Colonic mucosa (tissue), 4 donors: ENCODE results near the gene PARD3B. TPM values are rescaled to one million over a fixed set of nuclear protein-coding genes. Genes with fewer than 3 reads are reported as not detected.

Experiments used
- DNase-seq: peaks from one replicate; pipeline ENCODE4 v3.0.0-alpha.2; 2020
- H3K27ac ChIP-seq: fragments of 200-600 bp; one replicate; pipeline ENCODE4 v1.8.0; 2021
- H3K27me3 ChIP-seq: fragments of 200-600 bp; one replicate; pipeline ENCODE4 v1.8.0; 2021
- H3K36me3 ChIP-seq: fragments of 200-600 bp; one replicate; pipeline ENCODE4 v1.8.0; 2021
- H3K4me1 ChIP-seq: fragments of 200-600 bp; one replicate; pipeline ENCODE4 v1.8.0; 2021; ENCODE audit warnings: mild to moderate bottlenecking
- H3K4me3 ChIP-seq: fragments of 200-600 bp; one replicate; pipeline ENCODE4 v1.8.0; 2021
- H3K9ac ChIP-seq, 2 donors: one replicate each; pipeline ENCODE4 v1.7.0; 2013; ENCODE audit warnings: control low read depth in 2 of 2, low read depth in 2 of 2, low read length in 2 of 2
- H3K9me3 ChIP-seq: fragments of 200-600 bp; one replicate; pipeline ENCODE4 v1.8.0; 2021
- intact Hi-C: fragments of 100-400 bp; cut with DNase I; formaldehyde crosslinking; loops from one replicate; pipeline ENCODE4 v1.14.1; 2022
- total RNA-seq, 2 donors: library from RNA; stranded (reverse); fragmentation: NEBNext Ultra II Directional in 1 of 2; extraction: Animal tissue kit (Norgen Biotek cat#: 25700) in 1 of 2; gene quantifications; one replicate each; pipeline ENCODE4 v1.2.1, GENCODE V29; 2021
- TF ChIP-seq, protein P1 (sequence below): fragments of 200-600 bp; IDR thresholded peaks from one replicate; pipeline ENCODE4 v1.8.0; 2022; ENCODE audit warnings: antibody characterized with exemption, mild to moderate bottlenecking
- donor health status: healthy.
- donor health status: DM: no; HTN: no; CAD: no.
- donor health status: DM: no; HTN: no; CAD: no.

PARD3B gene
- total RNA-seq, 2 donors from 2014 or later: 20.0 to 24.2 TPM

DNA sequence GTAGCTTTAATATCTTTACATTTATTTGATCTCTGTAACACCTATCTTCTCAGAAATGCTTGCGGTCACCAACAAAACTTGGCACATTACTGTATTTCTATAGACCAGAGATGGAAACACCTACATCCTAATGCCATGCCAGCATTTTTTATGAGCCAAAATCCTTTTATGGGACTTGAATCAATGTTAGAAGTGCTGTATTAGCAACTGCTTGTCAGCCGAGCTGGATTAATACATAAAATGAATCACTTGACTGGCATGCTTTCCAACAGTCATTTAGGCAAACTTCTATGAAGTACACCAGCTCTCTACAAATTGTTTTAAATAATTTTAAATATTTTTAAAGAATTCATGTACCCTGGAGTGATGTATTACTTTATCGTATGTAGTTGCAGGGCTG lies 864.1 kb downstream of the PARD3B start:
- Histone ChIP-seq H3K36me3 (no peaks in the 10 kb centered on the region), H3K27me3 (no peaks in the 10 kb centered on the region), H3K4me3 (no peak overlapping the region), H3K4me1 (no peaks in the 10 kb centered on the region), H3K9ac (no peak overlapping the region), H3K9me3 (no peaks in the 10 kb centered on the region), H3K27ac (no peak overlapping the region)
- TF ChIP-seq, protein P1, sequence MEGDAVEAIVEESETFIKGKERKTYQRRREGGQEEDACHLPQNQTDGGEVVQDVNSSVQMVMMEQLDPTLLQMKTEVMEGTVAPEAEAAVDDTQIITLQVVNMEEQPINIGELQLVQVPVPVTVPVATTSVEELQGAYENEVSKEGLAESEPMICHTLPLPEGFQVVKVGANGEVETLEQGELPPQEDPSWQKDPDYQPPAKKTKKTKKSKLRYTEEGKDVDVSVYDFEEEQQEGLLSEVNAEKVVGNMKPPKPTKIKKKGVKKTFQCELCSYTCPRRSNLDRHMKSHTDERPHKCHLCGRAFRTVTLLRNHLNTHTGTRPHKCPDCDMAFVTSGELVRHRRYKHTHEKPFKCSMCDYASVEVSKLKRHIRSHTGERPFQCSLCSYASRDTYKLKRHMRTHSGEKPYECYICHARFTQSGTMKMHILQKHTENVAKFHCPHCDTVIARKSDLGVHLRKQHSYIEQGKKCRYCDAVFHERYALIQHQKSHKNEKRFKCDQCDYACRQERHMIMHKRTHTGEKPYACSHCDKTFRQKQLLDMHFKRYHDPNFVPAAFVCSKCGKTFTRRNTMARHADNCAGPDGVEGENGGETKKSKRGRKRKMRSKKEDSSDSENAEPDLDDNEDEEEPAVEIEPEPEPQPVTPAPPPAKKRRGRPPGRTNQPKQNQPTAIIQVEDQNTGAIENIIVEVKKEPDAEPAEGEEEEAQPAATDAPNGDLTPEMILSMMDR: no peak
- no peak for DNase-seq
- intact Hi-C loops: no loop called here

DNA sequence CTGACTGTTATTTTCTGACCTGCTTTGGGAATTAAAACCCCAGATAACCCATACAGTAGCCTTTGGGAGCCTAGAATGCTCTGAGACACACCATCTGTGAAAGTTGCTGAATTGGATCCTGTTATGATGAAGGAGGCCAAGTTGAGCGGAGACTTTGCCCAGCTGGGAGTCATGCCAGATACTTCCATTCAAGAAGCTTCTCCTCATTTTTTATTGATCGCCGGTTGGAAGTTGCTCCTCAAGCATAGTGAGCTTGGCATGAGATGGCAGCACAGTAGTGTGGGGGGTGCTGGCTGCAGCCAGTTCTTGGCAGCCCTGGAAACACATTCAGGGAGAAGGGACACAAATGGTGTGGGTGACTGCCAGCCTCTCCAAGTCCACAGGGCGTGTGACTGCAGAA lies 866.3 kb downstream of the PARD3B start:
- TF ChIP-seq, protein P1: no peak

DNA sequence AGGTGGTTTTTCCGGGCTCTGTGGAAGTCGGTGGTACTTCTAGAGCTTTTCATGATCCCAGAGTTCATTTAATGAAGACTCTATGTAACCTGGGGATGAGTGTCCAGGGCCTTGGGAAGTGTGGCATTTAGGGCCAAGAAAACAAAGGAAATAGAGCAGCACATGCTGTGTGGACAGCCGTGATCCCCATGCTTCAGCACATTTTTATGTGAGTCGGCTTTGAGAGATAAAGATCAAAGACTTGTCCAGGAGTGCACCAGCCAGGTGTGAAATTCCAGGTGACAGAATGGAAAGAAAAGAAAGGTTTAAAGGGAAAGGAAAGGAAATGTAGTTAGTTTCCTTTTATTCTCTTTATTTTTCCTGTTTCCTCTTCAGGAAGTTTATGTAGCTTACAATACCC lies 879.1 kb downstream of the PARD3B start:
- intact Hi-C loops: no loop called here
- Histone ChIP-seq H3K9me3 (no peaks in the 10 kb centered on the region), H3K4me3 (no peak overlapping the region), H3K9ac (no peak overlapping the region), H3K27ac (no peak overlapping the region), H3K36me3 (no peaks in the 10 kb centered on the region), H3K4me1 (no peaks in the 10 kb centered on the region), H3K27me3 (no peaks in the 10 kb centered on the region)
- DNase-seq: no peak
- TF ChIP-seq, protein P1: no peak

More for the DNA sequence above, 866.3 kb downstream of the PARD3B start:
- H3K9ac ChIP-seq: no peak overlapping the region
- no peak overlapping the region for H3K4me3 ChIP-seq
- H3K4me1 ChIP-seq: no peaks in the 10 kb centered on the region
- intact Hi-C loops: no loop called here
- no peak overlapping the region for H3K27ac ChIP-seq
- H3K36me3 ChIP-seq: no peaks in the 10 kb centered on the region
- no peaks in the 10 kb centered on the region for H3K27me3 ChIP-seq
- DNase-seq: peak; percentile 45
- H3K9me3 ChIP-seq: no peaks in the 10 kb centered on the region

DNA sequence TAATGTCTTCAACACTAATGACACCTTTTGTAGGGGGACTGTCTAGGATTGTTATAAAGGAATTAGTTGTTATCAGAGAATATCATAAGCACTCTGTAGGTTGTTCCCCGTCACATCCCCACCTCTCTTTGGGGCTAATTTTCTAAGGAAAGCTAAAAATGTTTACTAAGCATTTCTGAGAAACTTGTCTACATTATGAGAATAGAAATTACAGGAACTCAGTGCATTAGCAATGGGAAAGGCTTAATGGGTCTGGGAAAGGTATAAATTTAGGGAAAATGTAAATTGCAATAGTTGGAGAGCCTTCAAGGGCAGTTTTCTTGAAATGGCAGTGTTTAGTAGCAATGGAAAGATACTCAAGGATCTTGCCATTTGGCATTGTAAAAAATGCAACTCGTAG lies 879.8 kb downstream of the PARD3B start:
- TF ChIP-seq, protein P1: no peak
- intact Hi-C loops: no loop called here
- H3K27me3 ChIP-seq: no peaks in the 10 kb centered on the region
- H3K4me3 ChIP-seq: no peak overlapping the region
- no peaks in the 10 kb centered on the region for H3K9me3 ChIP-seq
- no peak for DNase-seq
- no peak overlapping the region for H3K9ac ChIP-seq
- H3K36me3 ChIP-seq: no peaks in the 10 kb centered on the region
- H3K27ac ChIP-seq: no peak overlapping the region
- no peaks in the 10 kb centered on the region for H3K4me1 ChIP-seq

DNA sequence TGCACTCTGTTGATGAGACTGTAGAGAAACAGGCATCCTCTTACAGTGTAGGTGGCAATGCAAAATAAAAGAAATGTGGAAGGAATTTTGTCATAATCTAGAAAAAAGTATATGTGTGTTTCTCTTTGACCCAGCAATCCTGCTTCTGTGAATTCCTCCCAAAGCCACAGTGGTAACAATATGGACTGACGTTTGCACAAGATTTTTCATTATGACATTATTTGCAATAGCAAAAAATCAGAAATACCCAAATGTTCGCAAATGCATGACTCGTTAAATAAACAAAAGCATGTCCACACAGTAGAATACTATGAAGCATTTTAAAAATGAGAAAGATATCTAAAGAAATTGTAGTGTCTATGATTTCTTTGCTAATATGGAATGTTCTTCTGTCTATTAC lies 881.8 kb downstream of the PARD3B start:
- no peak for DNase-seq
- TF ChIP-seq, protein P1: no peak
- Histone ChIP-seq H3K9me3 (no peaks in the 10 kb centered on the region), H3K27me3 (no peaks in the 10 kb centered on the region), H3K4me1 (no peaks in the 10 kb centered on the region), H3K27ac (no peak overlapping the region), H3K9ac (no peak overlapping the region), H3K4me3 (no peak overlapping the region), H3K36me3 (no peaks in the 10 kb centered on the region)
- intact Hi-C loops: no loop called here

DNA sequence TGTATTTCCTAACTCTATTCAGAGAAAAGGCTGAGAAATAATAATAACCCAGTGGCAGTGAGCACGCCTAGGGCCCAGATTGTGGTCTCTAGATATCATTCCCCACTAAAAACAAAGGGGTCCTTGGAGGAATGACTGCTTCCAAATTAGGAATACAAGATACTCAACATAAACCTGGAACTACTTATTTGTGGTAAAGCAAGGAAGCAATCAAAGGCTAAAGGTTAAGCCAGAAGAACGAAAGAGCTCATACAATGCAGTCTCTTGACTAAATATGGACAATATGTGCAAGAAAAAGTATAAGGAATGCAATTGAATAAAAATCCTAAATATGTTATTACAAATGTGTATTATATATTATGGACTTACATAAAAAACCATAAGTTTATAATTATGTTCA lies 883.5 kb downstream of the PARD3B start:
- TF ChIP-seq, protein P1: no peak
- H3K9me3 ChIP-seq: no peaks in the 10 kb centered on the region
- H3K27me3 ChIP-seq: no peaks in the 10 kb centered on the region
- H3K36me3 ChIP-seq: no peaks in the 10 kb centered on the region
- intact Hi-C loops: no loop called here
- no peak overlapping the region for H3K9ac ChIP-seq
- H3K4me3 ChIP-seq: no peak overlapping the region
- no peak overlapping the region for H3K27ac ChIP-seq
- H3K4me1 ChIP-seq: no peaks in the 10 kb centered on the region
- DNase-seq: no peak
